WERI-Rb-1 (cell line): ENCODE results near the gene UCP2.

Source experiments
- DNase-seq: peaks from one replicate; pipeline ENCODE4 v3.0.0-alpha.2; 2020
- H3K27ac ChIP-seq: fragments of 250-450 bp; sonication (Bioruptor Pico); 2 replicates; pipeline ENCODE4 v1.5.1; 2020; ENCODE audit warnings: mild to moderate bottlenecking, moderate library complexity
- H3K27me3 ChIP-seq: fragments of 250-450 bp; sonication (Bioruptor Pico); 2 replicates; pipeline ENCODE4 v1.5.1; 2021; ENCODE audit warnings: mild to moderate bottlenecking, low read depth, moderate library complexity; ENCODE audit not compliant: insufficient read depth, severe bottlenecking
- H3K36me3 ChIP-seq: fragments of 250-450 bp; sonication (Bioruptor Pico); 2 replicates; pipeline ENCODE4 v1.5.1; 2020; ENCODE audit warnings: mild to moderate bottlenecking, moderate library complexity
- H3K4me3 ChIP-seq: 2 replicates; pipeline ENCODE4 v1.5.1; 2011; ENCODE audit warnings: low read depth, mild to moderate bottlenecking, control low read depth, low read length
- H3K9me3 ChIP-seq: fragments of 250-450 bp; sonication (Bioruptor Pico); 2 replicates; pipeline ENCODE4 v1.5.1; 2021; ENCODE audit warnings: mild to moderate bottlenecking, moderate library complexity; ENCODE audit not compliant: severe bottlenecking
- TF ChIP-seq, protein P1 (sequence below): IDR thresholded peaks from 2 replicates; pipeline ENCODE4 v1.5.1; 2011; ENCODE audit warnings: low read depth, mild to moderate bottlenecking, control low read depth, inconsistent platforms, low read length

UCP2 gene

DNA sequence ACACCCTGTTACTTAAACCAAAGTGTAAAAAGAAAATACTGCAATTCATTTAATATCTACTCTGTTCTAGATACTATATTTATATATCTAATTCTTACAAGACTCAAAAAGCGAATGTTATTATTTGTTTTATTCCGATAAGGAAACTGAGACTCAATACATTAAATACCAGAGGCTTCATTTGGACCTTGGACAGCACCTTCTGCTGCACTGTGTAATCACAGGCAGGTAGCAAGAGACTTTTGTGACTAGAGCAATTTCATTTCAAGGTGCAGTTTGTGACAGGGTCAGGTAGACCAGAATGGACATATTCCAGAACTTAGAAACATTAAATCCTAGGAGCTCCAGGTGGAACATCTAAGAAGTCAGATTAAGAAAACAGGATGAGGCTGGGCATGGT is 53.3 kb downstream of the UCP2 start:
- TF ChIP-seq, protein P1, sequence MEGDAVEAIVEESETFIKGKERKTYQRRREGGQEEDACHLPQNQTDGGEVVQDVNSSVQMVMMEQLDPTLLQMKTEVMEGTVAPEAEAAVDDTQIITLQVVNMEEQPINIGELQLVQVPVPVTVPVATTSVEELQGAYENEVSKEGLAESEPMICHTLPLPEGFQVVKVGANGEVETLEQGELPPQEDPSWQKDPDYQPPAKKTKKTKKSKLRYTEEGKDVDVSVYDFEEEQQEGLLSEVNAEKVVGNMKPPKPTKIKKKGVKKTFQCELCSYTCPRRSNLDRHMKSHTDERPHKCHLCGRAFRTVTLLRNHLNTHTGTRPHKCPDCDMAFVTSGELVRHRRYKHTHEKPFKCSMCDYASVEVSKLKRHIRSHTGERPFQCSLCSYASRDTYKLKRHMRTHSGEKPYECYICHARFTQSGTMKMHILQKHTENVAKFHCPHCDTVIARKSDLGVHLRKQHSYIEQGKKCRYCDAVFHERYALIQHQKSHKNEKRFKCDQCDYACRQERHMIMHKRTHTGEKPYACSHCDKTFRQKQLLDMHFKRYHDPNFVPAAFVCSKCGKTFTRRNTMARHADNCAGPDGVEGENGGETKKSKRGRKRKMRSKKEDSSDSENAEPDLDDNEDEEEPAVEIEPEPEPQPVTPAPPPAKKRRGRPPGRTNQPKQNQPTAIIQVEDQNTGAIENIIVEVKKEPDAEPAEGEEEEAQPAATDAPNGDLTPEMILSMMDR: no peak
- no peak overlapping the region for H3K4me3 ChIP-seq
- peaks cover 29% of the 10 kb centered on the region for H3K36me3 ChIP-seq
- no peak for DNase-seq
- no peaks in the 10 kb centered on the region for H3K27me3 ChIP-seq
- no peaks in the 10 kb centered on the region for H3K9me3 ChIP-seq
- no peak overlapping the region for H3K27ac ChIP-seq
